HG02678 (cell line): Measurements from ENCODE around the gene PPP1R15B.
A peak's percentile ranks its signal among the peaks of the same experiment; 100 is the strongest.

ENCODE experiments used
- ATAC-seq: cut with Tn5 transposase; IDR thresholded peaks from one replicate; pipeline ENCODE4 v1.9.1; 2021; ENCODE audit warnings: mild to moderate bottlenecking, moderate library complexity; ENCODE audit not compliant: unreplicated experiment

The PPP1R15B gene

DNA sequence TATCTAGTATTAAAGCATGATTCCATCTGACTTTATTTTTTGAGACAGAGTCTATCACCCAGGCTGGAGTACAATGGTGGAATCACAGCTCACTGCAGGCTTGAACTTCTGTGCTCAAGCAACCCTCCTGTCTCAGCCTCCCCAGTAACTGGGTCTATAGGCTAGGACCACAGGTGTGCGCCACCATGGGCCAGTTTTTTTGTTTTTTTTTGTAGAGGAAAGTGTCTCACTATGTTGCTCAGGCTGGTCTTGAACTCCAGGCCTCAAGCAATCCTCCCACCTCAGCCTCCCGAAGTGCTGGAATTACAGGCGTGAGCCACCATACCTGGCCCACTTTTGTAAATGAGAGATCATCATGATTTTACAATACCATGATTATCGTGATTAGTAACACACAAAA, 9.2 kb downstream of the PPP1R15B start:
- ATAC-seq = no peak

DNA sequence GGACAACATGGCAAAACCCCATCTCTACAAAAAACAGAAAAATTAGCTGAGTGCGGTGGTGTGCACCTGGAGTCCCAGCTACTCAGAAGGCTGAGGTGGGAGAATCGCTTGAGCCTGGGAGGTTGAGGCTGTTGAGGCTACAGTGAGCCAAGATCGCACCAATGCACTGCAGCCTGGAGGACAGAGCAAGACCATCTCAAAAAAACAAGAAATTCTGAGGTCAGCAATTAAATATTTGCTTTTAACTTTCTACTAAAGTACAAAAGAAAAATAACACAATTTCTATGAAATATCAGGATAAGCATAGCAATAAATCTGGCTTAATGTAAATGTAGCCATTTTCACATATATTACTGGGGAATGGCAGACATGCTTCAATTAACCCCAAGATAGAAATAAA, 9.9 kb downstream of the PPP1R15B start:
- no peak for ATAC-seq

DNA sequence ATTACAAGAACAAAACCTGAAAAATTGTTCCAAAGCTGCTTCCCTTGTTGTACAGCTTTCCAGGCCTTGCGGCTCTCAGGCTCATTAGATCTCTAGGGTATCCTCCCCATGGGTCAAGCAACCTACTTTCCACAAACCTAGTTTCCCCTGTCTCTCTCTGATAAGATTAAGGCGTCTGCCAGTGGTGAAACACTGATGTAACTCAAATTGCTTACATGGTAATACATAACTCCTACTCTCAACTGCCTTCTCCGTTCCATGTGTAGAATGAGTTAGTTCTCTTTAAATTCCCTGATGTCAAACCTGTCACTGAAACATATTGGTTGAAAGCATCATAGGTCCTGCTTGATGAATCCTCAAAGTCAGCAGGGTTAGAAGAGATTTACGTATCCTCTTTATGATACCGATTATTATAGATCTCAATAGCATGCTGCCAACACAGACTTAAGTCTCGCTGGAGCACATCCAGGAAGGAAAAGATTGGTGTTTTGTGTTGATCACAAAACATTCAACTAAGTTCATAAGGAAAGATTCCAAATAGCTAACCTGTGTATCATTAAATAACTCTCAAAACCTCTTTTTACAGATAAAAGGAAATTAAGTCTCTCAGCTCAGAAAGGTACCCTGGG, 10.6 kb downstream of the PPP1R15B start:
- ATAC-seq = no peak

DNA sequence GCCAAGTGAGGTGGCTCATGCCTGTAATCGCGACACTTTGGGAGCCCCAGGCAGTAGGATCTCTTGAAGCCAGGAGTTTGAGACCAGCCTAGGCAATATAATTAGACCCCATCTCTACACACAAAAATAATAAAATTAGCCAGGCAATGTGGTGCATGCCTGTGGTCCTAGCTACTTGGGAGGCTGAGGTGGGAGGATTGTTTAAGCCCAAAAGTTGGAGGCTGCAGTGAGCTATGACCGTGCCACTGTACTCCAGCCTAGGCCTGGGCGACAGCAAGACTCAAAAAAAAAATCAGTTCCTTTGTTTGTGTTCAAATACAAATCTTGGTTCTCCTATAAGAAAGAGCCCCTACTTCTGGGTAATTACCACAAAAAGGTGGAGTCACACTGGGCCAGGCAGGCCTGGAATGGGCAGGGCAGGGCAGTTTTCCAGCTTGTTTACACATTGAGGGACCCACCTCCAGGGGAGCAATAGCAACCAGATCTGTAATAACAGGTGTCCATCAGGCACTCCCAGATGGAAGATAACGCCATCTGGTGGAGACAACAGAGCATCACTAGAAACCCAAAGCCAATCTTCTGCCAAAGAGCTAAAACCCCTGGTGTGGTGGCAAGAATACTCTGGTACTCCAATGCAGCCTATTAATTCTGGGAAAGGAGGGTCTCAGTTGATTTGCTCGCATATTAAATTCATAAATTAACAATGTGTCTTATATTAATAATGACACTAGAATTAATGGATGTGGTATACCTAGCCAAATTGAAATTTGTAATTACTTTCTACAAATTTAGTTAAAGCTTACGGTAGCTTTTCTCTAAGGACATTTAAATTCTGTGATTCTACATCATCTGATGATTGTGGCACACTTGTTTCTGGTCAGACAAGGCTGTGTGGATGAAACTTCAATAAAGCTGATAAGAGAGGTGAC, 13.2 kb downstream of the PPP1R15B start:
- no peak for ATAC-seq

DNA sequence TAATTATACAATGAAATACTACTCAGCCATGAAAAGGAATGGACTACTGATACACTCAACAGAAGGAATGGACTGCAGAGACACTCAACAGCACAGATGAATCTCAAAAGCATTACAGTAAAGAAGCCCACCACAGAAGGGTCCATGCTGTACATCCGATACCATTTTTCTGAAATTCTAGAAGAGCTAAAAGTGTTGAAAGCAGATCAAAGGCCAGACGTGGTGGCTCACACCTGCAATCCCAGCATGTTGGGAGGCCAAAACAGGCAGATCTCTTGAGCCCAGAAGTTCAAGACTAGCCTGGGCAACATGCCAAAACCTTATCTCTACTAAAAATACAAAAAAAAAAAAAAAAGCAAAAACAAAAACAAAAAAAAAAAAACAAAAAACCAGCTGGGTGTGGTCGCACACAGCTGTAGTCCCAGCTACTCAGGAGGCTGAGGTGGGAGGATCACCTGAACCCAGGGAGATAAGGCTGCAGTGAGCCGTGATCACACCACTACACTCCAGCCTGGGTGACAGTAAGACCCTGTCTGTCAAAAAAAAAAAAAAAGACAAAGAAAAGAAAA, 15.5 kb downstream of the PPP1R15B start:
- no peak for ATAC-seq

DNA sequence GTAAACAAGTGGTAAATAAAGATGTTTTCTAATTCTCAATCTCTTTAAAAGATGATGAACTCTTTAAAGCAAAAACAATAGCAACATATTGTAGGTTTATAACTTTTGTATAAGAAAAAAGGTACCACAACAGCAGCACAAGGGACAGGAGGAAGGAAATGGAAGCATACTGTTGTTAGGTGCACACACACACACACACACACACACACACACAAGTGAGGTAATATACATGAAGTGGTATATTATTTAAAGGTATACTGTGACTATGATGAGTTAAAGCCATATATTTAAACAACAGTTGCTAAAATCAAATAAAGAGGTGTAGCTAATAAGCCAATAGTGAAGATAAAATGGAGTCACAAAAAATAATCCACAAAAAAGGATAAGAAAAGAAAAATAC, 20.0 kb downstream of the PPP1R15B start:
- no peak for ATAC-seq

DNA sequence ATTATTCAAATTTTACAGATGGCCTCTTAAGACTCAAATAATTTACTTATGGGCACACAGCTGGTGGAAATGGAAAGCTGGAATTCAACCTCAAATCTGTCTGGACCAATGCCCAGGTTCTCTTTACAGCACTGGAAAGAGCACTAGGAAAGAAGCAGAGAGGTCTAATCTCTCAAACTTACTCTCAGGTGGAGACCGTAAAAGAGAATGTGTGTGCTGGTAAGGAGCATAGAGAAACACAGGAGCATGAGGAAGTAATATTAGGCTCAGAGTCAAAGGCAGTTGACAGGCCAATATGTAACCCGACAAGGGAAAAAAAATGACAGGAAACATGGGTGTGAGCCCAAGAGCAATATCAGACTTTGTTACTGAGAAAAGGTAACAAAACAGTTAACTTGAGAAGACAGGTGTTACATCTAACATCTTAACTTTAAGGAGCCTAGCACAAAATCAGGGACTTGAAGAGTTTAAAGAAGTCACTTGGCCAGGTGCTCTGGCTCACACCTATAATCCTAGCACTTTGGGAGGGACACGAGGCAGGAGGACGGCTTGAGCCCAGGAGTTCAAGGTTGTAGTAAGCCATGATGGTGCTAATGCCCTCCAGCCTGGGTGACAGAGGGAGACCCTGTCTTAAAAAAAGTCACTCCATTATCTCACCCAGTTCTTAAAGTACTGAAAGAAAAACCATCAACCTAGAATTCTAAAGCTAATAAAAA, 20.7 kb downstream of the PPP1R15B start:
- ATAC-seq = no peak

DNA sequence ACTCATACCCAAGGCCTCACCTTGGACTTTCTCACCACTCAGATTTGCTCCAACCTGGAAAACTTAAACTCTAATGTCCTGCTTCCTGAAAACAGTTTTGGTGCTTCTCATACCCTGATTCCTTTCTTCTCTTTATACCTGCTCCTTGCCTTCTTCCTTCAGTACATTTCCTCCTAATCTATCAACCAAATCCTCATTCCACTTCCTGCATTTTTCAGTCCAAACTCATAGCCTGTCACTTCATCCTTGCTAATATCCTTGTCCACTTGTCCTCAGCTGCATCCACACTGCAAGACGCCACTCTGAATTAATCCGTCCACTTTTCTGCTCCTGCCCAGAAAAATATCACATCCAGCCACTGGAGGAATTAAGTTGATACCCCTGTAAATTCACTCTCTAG, 25.9 kb downstream of the PPP1R15B start:
- ATAC-seq = no peak

DNA sequence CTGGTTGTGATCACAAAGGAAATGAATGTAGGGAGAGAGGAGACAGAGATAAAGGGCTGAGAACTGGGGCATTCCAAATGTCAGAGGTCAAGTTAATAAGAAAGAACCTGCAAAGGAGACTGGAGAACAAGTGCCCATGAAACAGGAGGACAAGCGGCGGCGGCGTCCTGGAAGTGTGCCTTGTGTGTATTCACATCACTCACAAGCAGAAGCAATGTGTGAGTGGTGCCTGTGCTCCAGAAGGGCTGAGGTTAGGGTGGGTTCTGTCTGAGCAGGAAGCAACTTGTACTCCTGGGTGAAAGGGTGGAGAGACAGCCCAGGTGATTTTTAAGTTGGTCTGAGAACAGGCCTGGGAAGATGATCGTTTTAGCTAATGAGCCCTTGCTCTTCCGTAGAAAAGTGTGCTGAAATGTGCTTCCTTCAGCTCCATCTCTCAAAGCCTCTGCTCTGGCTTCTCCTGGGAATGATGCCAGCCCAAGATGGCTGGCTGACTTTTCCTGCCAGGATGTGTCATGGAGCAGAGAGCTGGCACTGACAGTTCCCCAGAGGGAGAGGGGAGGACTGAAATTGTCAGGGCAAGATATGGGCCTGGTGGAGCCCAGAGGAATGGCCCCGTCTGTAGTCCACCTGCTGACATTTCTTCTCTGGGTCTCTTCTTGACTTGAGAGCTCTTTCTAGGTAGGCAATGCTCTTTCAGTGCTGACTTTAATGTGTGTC, 26.8 kb downstream of the PPP1R15B start:
- ATAC-seq = no peak

DNA sequence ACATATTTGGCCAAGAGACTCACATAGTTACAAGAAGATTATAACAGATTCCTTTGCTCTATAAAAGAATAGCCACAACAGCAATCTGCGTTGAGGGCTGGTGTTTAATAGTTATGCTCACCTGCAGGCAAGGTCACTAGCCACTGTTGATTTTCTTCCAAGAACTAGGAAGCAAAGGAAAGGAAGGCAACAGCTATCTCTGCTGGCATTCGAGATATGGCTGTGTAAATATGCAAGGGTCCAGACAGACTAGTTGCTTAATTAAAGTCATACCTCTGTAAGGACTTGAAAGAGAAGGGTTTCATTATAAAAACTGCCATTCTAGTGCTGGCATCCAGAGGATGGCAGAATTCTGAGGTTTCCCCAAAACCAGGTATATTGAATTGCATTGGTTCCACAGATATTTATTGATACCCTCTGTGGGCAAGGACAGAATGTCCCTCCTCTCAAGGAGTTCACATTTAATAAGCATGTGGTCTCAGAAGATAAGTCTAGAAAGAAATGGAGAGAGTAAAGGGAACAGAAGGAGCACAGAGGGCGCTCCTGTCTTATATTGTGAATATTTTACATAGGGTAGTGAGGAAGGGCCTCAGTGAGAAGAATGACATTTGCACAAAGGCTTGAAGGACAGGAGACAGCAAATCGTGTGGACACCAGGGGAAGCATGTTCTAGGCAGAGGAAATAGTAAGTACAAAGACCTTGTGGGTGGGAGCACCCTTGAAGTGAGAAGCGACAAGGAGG, 28.3 kb downstream of the PPP1R15B start:
- no peak for ATAC-seq

DNA sequence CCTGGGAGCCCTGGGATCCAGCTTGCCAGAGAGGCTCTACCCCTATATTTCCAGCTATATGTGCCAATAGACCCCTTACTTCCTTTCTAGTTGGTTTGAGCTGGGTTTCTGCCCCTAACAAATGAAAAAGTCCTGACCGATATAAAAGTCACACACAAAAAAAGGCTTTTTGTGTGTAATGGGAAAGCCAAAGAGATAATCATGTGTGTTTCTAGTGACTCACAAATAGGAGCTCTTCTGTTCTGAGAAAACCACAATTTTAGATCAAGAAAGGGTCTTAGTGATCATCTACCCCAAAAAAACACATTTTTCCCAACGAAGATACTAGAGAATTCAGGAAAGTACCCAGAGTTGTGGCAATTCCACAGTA, 28.9 kb downstream of the PPP1R15B start:
- no peak for ATAC-seq

DNA sequence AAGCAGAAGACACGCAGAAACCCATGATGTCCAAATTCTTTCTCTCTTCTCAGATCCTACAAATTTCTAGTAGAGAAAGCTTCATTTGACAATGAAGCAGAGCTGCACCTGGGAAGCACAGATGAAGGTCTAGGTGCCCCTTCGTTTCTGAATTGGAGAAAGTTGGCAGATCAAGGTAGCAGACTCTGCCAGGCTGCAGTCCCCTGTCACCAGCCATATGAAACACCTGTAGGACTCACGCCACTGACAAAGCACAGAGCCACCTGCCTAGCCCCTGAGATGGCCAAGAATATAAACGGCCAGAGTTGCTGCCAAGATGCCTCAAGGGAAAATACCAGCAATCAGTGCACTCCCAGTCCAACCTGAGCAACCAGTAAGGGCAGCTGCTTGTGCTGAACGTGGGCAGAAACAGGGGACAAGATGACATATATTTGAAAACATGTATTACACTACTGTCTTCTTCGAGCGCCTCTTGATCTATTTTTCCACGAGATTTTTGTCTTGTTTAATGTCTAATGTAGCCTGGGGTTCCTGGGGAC, 31.3 kb downstream of the PPP1R15B start:
- ATAC-seq = no peak

DNA sequence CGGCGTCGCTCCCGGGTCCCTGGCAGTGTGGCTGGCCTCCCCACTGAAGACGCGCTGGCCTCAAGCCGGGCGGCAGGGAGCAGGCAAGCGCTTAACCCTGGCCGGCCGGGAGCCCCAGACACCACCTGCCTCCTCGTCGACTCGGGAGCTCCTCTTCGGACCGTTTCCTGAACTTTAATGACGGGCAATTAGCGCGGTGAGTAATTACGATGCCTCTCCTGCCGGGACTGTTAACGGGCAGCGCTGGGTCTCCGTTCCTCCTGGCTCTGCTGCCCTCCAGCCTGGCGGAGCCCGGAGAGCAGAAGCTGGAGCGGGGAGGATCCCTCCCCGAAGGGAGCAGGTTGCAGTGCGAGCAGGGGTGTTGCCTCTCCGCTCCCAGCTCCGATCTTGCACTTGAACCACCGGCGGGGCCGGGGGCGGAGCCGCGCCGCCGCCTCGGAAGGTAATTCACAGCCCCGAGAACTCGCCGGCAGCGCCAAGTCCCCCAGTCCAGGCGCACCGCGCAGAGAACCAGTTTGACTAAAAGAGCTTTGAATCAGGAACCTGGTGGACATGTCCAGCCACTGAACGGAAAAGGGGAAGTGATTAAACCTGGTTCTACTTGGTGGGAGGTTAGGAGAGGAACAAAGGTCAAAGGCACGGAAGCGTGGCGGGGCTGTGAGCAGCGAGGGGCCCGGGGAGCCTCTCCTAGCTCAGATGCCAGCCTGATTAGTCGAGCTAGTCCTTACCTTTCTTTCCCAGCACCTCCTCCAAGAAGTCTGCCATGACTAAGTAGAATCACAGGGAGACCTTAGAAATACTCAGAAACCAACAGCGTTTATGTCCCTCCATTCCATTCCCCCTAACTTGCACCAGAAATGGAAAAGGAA, 33.6 kb downstream of the PPP1R15B start:
- peak; percentile 57 for ATAC-seq

DNA sequence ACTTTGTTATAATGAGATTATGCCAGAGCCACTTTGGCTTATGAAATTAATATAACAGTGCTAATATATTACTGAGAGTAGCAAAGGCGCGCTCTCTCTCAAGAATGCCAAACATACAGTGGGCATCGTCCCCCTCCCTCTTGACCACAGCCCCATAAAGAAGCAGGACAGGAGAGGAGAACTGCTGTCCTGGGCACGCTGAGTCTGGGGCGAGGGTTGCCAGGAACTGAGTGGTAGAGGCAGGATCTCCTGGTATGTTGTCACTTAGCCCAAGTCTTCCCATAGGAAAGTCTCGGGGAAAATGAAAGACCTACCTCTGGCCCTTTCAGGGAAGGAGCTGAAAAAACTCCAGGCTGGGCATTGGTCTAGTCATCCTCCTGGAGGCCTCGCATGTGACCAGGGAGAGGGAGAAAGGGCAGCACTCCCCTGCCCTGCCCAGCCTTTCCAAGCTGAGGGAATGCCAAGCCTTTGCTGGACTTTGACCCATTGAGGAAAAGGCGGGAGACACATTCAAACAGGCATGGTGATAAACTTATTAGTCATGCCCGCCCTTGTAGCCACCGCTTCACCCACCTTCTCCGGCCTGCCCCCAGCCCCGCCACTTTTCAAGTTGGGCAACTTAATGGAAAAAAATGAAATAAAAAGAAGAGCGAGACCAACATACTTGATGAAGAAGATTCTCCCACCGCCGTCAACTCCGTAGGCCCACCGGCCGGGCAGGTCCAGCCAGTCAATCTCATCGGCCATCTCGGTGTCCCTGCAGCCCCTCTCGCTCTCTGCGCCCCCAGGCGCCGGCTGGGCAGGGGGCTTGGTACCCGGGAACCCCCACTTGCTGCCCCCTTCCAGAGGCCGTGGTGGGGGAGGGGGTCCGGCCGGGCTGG, 34.5 kb downstream of the PPP1R15B start:
- ATAC-seq = no peak

DNA sequence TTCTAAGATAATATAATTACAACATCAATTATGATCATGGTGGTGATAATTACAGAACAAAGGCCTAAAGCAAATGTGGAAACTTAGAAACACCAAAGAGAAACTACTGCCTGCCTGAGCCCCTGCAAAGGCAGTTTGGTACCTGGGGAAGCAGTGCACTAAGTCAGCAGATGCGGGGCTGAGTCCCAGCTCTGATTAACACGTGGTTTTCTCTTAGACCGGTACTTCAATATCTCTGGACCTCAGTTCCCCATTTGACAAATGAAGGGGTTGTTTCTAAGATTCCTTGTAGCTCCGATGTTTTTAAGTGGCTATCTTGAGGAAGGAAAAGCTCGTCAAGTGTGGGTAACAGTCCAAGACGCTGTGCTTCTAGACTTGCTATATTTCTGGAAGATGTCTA, 35.2 kb downstream of the PPP1R15B start:
- ATAC-seq = no peak

DNA sequence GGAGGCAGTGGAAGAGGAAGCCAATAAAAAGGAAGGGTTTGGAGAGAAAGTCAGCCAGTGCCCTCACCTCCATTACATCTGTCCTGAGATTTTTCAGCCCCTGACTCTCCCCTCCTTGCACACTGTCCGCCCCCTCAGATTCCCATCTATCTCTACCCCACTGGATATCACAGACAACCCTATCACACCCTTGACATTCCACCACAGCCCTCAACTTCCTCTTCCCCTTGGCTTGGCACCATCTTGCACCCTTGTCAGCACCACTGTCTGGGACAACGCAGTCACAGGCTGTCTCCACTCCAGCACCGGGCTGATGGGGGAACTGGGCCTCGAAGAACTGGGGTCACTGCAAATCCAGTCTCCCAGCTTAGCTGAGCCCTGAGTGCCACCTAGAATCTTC, 37.7 kb downstream of the PPP1R15B start:
- no peak for ATAC-seq

DNA sequence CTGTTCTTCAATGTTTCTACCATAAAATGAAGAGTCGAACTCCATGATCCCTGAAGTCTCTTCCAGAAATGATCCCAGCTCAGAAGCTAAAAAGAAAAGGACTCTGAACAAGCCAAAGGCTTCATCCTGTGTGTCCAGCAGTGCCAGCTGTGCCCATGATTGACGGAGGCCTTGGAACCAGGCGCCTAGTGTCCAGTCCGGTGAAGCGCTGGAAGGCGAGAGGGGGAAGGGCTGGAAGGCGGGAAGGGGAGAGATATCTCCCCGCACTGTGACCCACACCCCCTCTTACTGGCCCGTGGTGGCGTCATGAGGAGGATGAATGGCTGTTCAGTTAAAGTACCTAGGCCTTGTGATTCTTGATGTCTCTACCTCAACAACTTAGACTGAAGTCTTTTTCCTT, 41.4 kb downstream of the PPP1R15B start:
- ATAC-seq = no peak
